Neuronal stem cell (in vitro differentiated cells): Measurements from ENCODE around the gene NR1D2.

Experiments used
- DNase-seq: peaks from one replicate; pipeline ENCODE4 v3.0.0-alpha.2; 2013; ENCODE audit warnings: low spot score
- H2AFZ ChIP-seq: one replicate; pipeline ENCODE4 v1.6.1; 2013; ENCODE audit warnings: mild to moderate bottlenecking, low read length, inconsistent platforms
- H2AK5ac ChIP-seq: 2 replicates; pipeline ENCODE4 v1.6.1; 2013; ENCODE audit warnings: low read depth, mild to moderate bottlenecking, inconsistent platforms, low read length, moderate library complexity, mixed read lengths
- H2BK120ac ChIP-seq: 2 replicates; pipeline ENCODE4 v1.6.1; 2013; ENCODE audit warnings: low read depth, mild to moderate bottlenecking, inconsistent platforms, low read length, moderate library complexity, mixed read lengths
- H2BK12ac ChIP-seq: one replicate; pipeline ENCODE4 v1.6.1; 2013; ENCODE audit warnings: low read length, inconsistent platforms
- H2BK15ac ChIP-seq: 2 replicates; pipeline ENCODE4 v1.6.1; 2013; ENCODE audit warnings: mild to moderate bottlenecking, low read length, inconsistent platforms, mixed read lengths
- H2BK5ac ChIP-seq: one replicate; pipeline ENCODE4 v1.6.1; 2013; ENCODE audit warnings: inconsistent platforms, mild to moderate bottlenecking, low read length, moderate library complexity
- H3K14ac ChIP-seq: one replicate; pipeline ENCODE4 v1.6.1; 2013; ENCODE audit warnings: low read length, inconsistent platforms
- H3K18ac ChIP-seq: 2 replicates; pipeline ENCODE4 v1.6.1; 2013; ENCODE audit warnings: low read length, inconsistent platforms
- H3K23ac ChIP-seq: 2 replicates; pipeline ENCODE4 v1.6.1; 2013; ENCODE audit warnings: low read depth, mild to moderate bottlenecking, mixed read lengths, low read length, inconsistent platforms; ENCODE audit not compliant: poor library complexity
- H3K27ac ChIP-seq: replicated peaks from 3 replicates; pipeline ENCODE4 v1.5.1; 2013; ENCODE audit warnings: low read length, inconsistent platforms
- H3K27me3 ChIP-seq, 3 experiments: 2 replicates each; pipeline ENCODE4 v1.6.1; 2013; ENCODE audit warnings: low read length in 3 of 3, mild to moderate bottlenecking in 2 of 3, inconsistent platforms in 1 of 3, low read depth in 1 of 3, mixed read lengths in 1 of 3, moderate library complexity in 1 of 3; ENCODE audit not compliant: control insufficient read depth in 3 of 3, insufficient read depth in 3 of 3
- H3K36me3 ChIP-seq, 2 donors: replicated peaks in 1 of 2; 2 replicates each; pipeline ENCODE4 v1.6.1; 2013; ENCODE audit warnings: low read length in 2 of 2; ENCODE audit not compliant: control insufficient read depth in 2 of 2, insufficient read depth in 2 of 2
- H3K4ac ChIP-seq: 2 replicates; pipeline ENCODE4 v1.6.1; 2013; ENCODE audit warnings: inconsistent platforms, mild to moderate bottlenecking, low read length, moderate library complexity
- H3K4me1 ChIP-seq, 2 donors: 1 replicate in 1 of 2; 2 replicates in 1 of 2; pipeline ENCODE4 v1.6.1; 2013; ENCODE audit warnings: low read length in 2 of 2, low read depth in 1 of 2; ENCODE audit not compliant: control insufficient read depth in 2 of 2, insufficient read depth in 1 of 2
- H3K4me2 ChIP-seq: one replicate; pipeline ENCODE4 v1.6.1; 2013; ENCODE audit warnings: mild to moderate bottlenecking, low read length, inconsistent platforms; ENCODE audit not compliant: insufficient read depth, poor library complexity, severe bottlenecking
- H3K4me3 ChIP-seq, 2 donors: 2 replicates each; pipeline ENCODE4 v1.5.1; 2013; ENCODE audit warnings: low read length in 2 of 2, mild to moderate bottlenecking in 2 of 2, inconsistent platforms in 1 of 2, moderate library complexity in 1 of 2
- H3K79me1 ChIP-seq: one replicate; pipeline ENCODE4 v1.6.1; 2013; ENCODE audit warnings: low read depth, mild to moderate bottlenecking, inconsistent platforms, low read length, moderate library complexity
- H3K9ac ChIP-seq: one replicate; pipeline ENCODE4 v1.6.1; 2013; ENCODE audit warnings: mild to moderate bottlenecking, low read depth, low read length, inconsistent platforms; ENCODE audit not compliant: poor library complexity
- H3K9me3 ChIP-seq, 2 donors: replicated peaks in 1 of 2; 2 replicates each; pipeline versions ENCODE3 to v1.6.1; 2013; ENCODE audit warnings: low read length in 2 of 2, mild to moderate bottlenecking in 2 of 2, inconsistent platforms in 1 of 2, low read depth in 1 of 2, mixed read lengths in 1 of 2, moderate library complexity in 1 of 2; ENCODE audit not compliant: control insufficient read depth in 2 of 2, insufficient read depth in 1 of 2
- H4K8ac ChIP-seq: one replicate; pipeline ENCODE4 v1.6.1; 2013; ENCODE audit warnings: low read depth, mild to moderate bottlenecking, inconsistent platforms, low read length, moderate library complexity
- H4K91ac ChIP-seq: one replicate; pipeline ENCODE4 v1.6.1; 2013; ENCODE audit warnings: low read length, low read depth, mild to moderate bottlenecking, inconsistent platforms; ENCODE audit not compliant: poor library complexity
- WGBS, 2 donors: extraction: QIAGEN DNeasy Blood & Tissue Kit; methylation state at CpG; one replicate each; pipeline ENCODE4 v1.1.7; 2013; ENCODE audit warnings: missing lambda C conversion rate in 2 of 2, mixed read lengths in 1 of 2; ENCODE audit not compliant: insufficient read length in 2 of 2, insufficient replicate concordance in 1 of 2; ENCODE audit errors: extremely low coverage in 2 of 2; 5-methylcytosine and 5-hydroxymethylcytosine counted together

NR1D2 gene

GRCh38 chr3:23976555-23976954 lies 31.5 kb downstream of the NR1D2 start:
- Histone ChIP-seq H3K4me2 (no peak overlapping the region), H3K79me1 (no peaks in the 10 kb centered on the region), H4K91ac (no peak overlapping the region), H3K36me3 (peaks cover 5 to 53% of the 10 kb centered on the region in 2 donors), H2AK5ac (no peak overlapping the region), H2AFZ (no peak overlapping the region), H2BK15ac (no peak overlapping the region), H3K9me3 (peaks cover 3 to 17% of the 10 kb centered on the region in 2 donors), H3K9ac (no peak overlapping the region), H4K8ac (no peak overlapping the region), H3K4me3 (no peak overlapping the region), H2BK12ac (no peak overlapping the region), H3K18ac (no peak overlapping the region), H3K4me1 (no peaks in the 10 kb centered on the region), H3K27ac (no peak overlapping the region), H3K27me3 (no peaks in the 10 kb centered on the region), H2BK120ac (no peak overlapping the region), H3K4ac (no peak overlapping the region), H3K23ac (no peak overlapping the region), H3K14ac (no peak overlapping the region), H2BK5ac (no peak overlapping the region)
- no peak for DNase-seq
- no CpG with 5 or more reads among the region's 4 CpGs for WGBS, 2 donors

- Histone ChIP-seq H2BK12ac (no peak overlapping the region), H3K4me3 (no peak overlapping the region), H3K4ac (no peak overlapping the region), H3K36me3 (peaks cover 5 to 32% of the 10 kb centered on the region in 2 donors), H3K79me1 (no peaks in the 10 kb centered on the region), H2AFZ (no peak overlapping the region), H2AK5ac (no peak overlapping the region), H3K27ac (no peak overlapping the region), H3K23ac (no peak overlapping the region), H3K14ac (no peak overlapping the region), H3K4me2 (no peak overlapping the region), H4K91ac (no peak overlapping the region), H4K8ac (no peak overlapping the region), H2BK15ac (no peak overlapping the region), H2BK120ac (no peak overlapping the region), H3K9ac (no peak overlapping the region), H3K4me1 (no peaks in the 10 kb centered on the region), H3K9me3 (peaks cover 7 to 19% of the 10 kb centered on the region in 2 donors), H2BK5ac (no peak overlapping the region), H3K18ac (no peak overlapping the region), H3K27me3 (no peaks in the 10 kb centered on the region)
- no peak for DNase-seq
Observed at GRCh38 chr3:23979569-23979968, 34.5 kb downstream of the NR1D2 start.

- no peak overlapping the region for H3K9ac ChIP-seq
- no CpG with 5 or more reads among the region's 7 CpGs for WGBS, 2 donors
- DNase-seq: no peak
- no peak overlapping the region for H3K4ac ChIP-seq
- no peak overlapping the region for H3K14ac ChIP-seq
- no peaks in the 10 kb centered on the region for H3K79me1 ChIP-seq
- H3K27me3 ChIP-seq: no peaks in the 10 kb centered on the region
- H4K8ac ChIP-seq: no peak overlapping the region
- H3K4me3 ChIP-seq: peak overlapping the region in 1 of 2 donors; percentile 55
- H3K36me3 ChIP-seq: peaks cover 5 to 24% of the 10 kb centered on the region in 2 donors
- H2AFZ ChIP-seq: no peak overlapping the region
- peak overlapping the region; percentile 97 for H3K23ac ChIP-seq
- H2BK12ac ChIP-seq: no peak overlapping the region
- H2BK120ac ChIP-seq: no peak overlapping the region
- H3K18ac ChIP-seq: peak overlapping the region; percentile 72
- H2AK5ac ChIP-seq: no peak overlapping the region
- no peak overlapping the region for H2BK15ac ChIP-seq
- H3K9me3 ChIP-seq: peaks cover 7 to 14% of the 10 kb centered on the region in 2 donors
- no peak overlapping the region for H3K4me2 ChIP-seq
- no peaks in the 10 kb centered on the region for H3K4me1 ChIP-seq
- H3K27ac ChIP-seq: no peak overlapping the region
- H4K91ac ChIP-seq: no peak overlapping the region
- H2BK5ac ChIP-seq: no peak overlapping the region
Observed at GRCh38 chr3:23981136-23981535, 36.0 kb downstream of the NR1D2 start.

- H3K4me3 ChIP-seq: no peak overlapping the region
- H3K4me2 ChIP-seq: no peak overlapping the region
- H2BK15ac ChIP-seq: no peak overlapping the region
- H4K8ac ChIP-seq: no peak overlapping the region
- no peak overlapping the region for H2BK5ac ChIP-seq
- H4K91ac ChIP-seq: no peak overlapping the region
- H2AK5ac ChIP-seq: peak overlapping the region; percentile 9
- no peaks in the 10 kb centered on the region for H3K4me1 ChIP-seq
- no peaks in the 10 kb centered on the region for H3K79me1 ChIP-seq
- H3K4ac ChIP-seq: no peak overlapping the region
- WGBS, 2 donors: no CpG with 5 or more reads among the region's 5 CpGs
- H3K27ac ChIP-seq: no peak overlapping the region
- no peak overlapping the region for H3K23ac ChIP-seq
- no peak overlapping the region for H3K14ac ChIP-seq
- no peak overlapping the region for H2AFZ ChIP-seq
- peaks cover 4 to 9% of the 10 kb centered on the region in 2 donors for H3K9me3 ChIP-seq
- H3K27me3 ChIP-seq: no peaks in the 10 kb centered on the region
- H3K36me3 ChIP-seq: peaks cover 2 to 17% of the 10 kb centered on the region in 2 donors
- H2BK12ac ChIP-seq: no peak overlapping the region
- H3K9ac ChIP-seq: no peak overlapping the region
- peak overlapping the region; percentile 32 for H3K18ac ChIP-seq
- DNase-seq: no peak
- no peak overlapping the region for H2BK120ac ChIP-seq
Observed at GRCh38 chr3:23981955-23982354, 36.9 kb downstream of the NR1D2 start.
